ENCODE measurements around the gene HOXC6. TPM values are rescaled to one million over a fixed set of nuclear protein-coding genes. Genes with fewer than 3 reads are reported as not detected.

Gene HOXC6
- total and polyA plus RNA-seq, 8 donors: 0.14 to 0.41 (median 0.28) TPM; not detected in 2

- Histone ChIP-seq H3K4me1 (peaks cover 0 to 19% (median 12%) of the 10 kb centered on the region in 3 donors), H3K4me3 (peak within 1 kb of the TSS in 2 of 4 donors; percentile 14 to 38), H3K36me3 (no peaks in the 10 kb centered on the region), H3K27ac (no peak within 1 kb of the TSS), H3K9me3 (no peaks in the 10 kb centered on the region), H3K27me3 (peaks cover 0 to 80% (median 32%) of the 10 kb centered on the region in 4 donors)
- ATAC-seq: peak; percentile 74 to 88 (median 84)
- peak; percentile 8 to 33 (median 17) for TF ChIP-seq CTCF (IDR thresholded peaks at IDR 0.05)
- intact Hi-C loops (cut with DNase I): no loop called here
- no peak for FAIRE-seq
- peak; percentile 74 to 88 (median 83) for DNase-seq
- 8% methylated on average over 55 of the region's 55 CpGs for WGBS, 2 donors
These were observed 43.1 kb upstream of the HOXC6 start, which contains the start of gene HOXC10 for GRCh38 chr12:53984901-53985691. TSS of gene HOXC10 (plus strand) at chr12:53985146. CDS start at chr12:53985260, 114 bp downstream.

- TF ChIP-seq CTCF (IDR thresholded peaks at IDR 0.05): no peak
- H3K4me3 ChIP-seq: peak overlapping the region in 2 of 4 donors; percentile 14 to 38
- FAIRE-seq (no peak), DNase-seq (peak in 1 of 6 donors; percentile 72), ATAC-seq (no peak)
- 6 to 9% methylated on average over 21 of the region's 21 CpGs for WGBS, 2 donors
- intact Hi-C loops (cut with DNase I): no loop called here
- peaks cover 0 to 19% (median 12%) of the 10 kb centered on the region in 3 donors for H3K4me1 ChIP-seq
- no peaks in the 10 kb centered on the region for H3K36me3 ChIP-seq
- H3K27me3 ChIP-seq: peaks cover 0 to 85% (median 30%) of the 10 kb centered on the region in 4 donors
- H3K27ac ChIP-seq: no peak overlapping the region
- no peaks in the 10 kb centered on the region for H3K9me3 ChIP-seq
These were observed 42.6 kb upstream of the HOXC6 start for GRCh38 chr12:53985692-53985993.

DNA sequence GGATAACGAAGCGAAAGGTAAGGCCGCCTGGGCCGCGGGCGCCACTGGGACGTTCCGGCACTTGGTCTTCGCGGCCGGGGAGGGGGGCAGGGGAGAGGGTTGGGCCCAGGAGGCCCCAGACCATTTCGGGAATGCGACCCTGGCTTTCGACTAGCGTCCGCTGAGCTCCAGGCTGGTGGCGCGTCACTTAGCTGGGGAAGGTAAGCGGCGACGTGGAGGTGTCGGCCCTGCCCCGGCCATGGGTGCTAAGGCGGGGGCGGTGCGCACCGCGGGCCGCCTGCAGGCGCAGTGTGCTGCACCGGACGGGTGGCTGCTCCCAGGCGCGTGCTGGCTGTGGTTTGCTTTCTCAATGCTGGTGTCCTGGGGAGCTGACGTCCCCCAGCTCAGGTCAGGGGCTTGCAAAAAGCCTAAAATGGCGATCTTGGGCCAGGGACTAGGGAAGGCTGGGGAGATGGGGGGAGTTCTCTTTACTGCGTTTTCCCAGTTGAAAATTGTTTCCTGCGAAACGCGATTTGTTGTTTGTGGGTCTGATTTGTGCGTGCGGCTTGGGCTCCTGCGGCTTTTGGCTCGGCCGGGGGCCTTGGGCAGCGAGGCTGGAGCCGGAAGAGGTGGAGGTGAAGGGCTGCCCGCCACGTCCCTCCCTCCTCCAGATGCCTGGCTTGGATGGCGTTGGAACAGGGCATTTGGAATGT lies 42.1 kb upstream of the HOXC6 start:
- ATAC-seq (peak; percentile 56 to 65 (median 60)), DNase-seq (peak in 1 of 6 donors; percentile 29), FAIRE-seq (no peak)
- H3K27ac ChIP-seq: no peak overlapping the region
- no peak for TF ChIP-seq CTCF (IDR thresholded peaks at IDR 0.05)
- peaks cover 0 to 89% (median 29%) of the 10 kb centered on the region in 4 donors for H3K27me3 ChIP-seq
- WGBS, 2 donors: 4 to 5% methylated on average over 50 of the region's 50 CpGs
- intact Hi-C loops (cut with DNase I): no loop called here
- H3K4me1 ChIP-seq: peaks cover 0 to 19% (median 12%) of the 10 kb centered on the region in 3 donors
- no peaks in the 10 kb centered on the region for H3K9me3 ChIP-seq
- peak overlapping the region in 2 of 4 donors; percentile 14 to 38 for H3K4me3 ChIP-seq
- no peaks in the 10 kb centered on the region for H3K36me3 ChIP-seq

GRCh38 chr12:53986686-53987483 lies 41.4 kb upstream of the HOXC6 start:
- Histone ChIP-seq H3K36me3 (no peaks in the 10 kb centered on the region), H3K4me3 (no peak overlapping the region), H3K4me1 (peaks cover 0 to 19% (median 12%) of the 10 kb centered on the region in 3 donors), H3K9me3 (no peaks in the 10 kb centered on the region), H3K27ac (no peak overlapping the region), H3K27me3 (peaks cover 0 to 91% (median 27%) of the 10 kb centered on the region in 4 donors)
- DNase-seq (peak in 1 of 6 donors; percentile 30), ATAC-seq (no peak), FAIRE-seq (no peak)
- no peak for TF ChIP-seq CTCF (IDR thresholded peaks at IDR 0.05)
- intact Hi-C loops (cut with DNase I): no loop called here
- WGBS, 2 donors: 20 to 25% methylated on average over 21 of the region's 21 CpGs
